ENCODE results near the gene OXER1.

OXER1 gene

GRCh38 chr2:42762823-42763804, 821 bp downstream of the OXER1 start:
- Histone ChIP-seq H3K79me2 (no peaks in the 10 kb centered on the region), H3K4me2 (ENCODE audit: low read length) (no peak overlapping the region), H3K36me3 (ENCODE audit: control insufficient read depth, insufficient read depth, low read length) (no peaks in the 10 kb centered on the region), H3K9me3 (ENCODE audit: control insufficient read depth, low read length) (no peaks in the 10 kb centered on the region), H2AFZ (no peak overlapping the region), H3K4me1 (no peaks in the 10 kb centered on the region), H3K9ac (no peak overlapping the region), H3K27ac (no peak overlapping the region), H3K27me3 (ENCODE audit: control insufficient read depth, insufficient read depth, low read length) (no peaks in the 10 kb centered on the region), H3K4me3 (ENCODE audit: low read depth, low read length) (no peak overlapping the region)
- no peak for TF ChIP-seq CTCF (IDR thresholded peaks at IDR 0.05)

GRCh38 chr2:42762155-42762554, 1.8 kb downstream of the OXER1 start:
- Histone ChIP-seq H3K9me3 (ENCODE audit: control insufficient read depth, low read length) (no peaks in the 10 kb centered on the region), H3K27me3 (ENCODE audit: control insufficient read depth, insufficient read depth, low read length) (no peaks in the 10 kb centered on the region), H3K36me3 (ENCODE audit: control insufficient read depth, insufficient read depth, low read length) (no peaks in the 10 kb centered on the region), H3K4me1 (no peaks in the 10 kb centered on the region), H3K4me3 (ENCODE audit: low read depth, low read length) (no peak overlapping the region), H3K27ac (no peak overlapping the region), H2AFZ (no peak overlapping the region), H3K79me2 (no peaks in the 10 kb centered on the region), H3K4me2 (ENCODE audit: low read length) (no peak overlapping the region), H3K9ac (no peak overlapping the region)
- TF ChIP-seq CTCF (IDR thresholded peaks at IDR 0.05): no peak

- no peaks in the 10 kb centered on the region for H3K4me1 ChIP-seq
- H2AFZ ChIP-seq: no peak overlapping the region
- no peak overlapping the region for H3K4me2 ChIP-seq (ENCODE audit: low read length)
- H3K79me2 ChIP-seq: no peaks in the 10 kb centered on the region
- no peak for TF ChIP-seq CTCF (IDR thresholded peaks at IDR 0.05)
- no peaks in the 10 kb centered on the region for H3K9me3 ChIP-seq (ENCODE audit: control insufficient read depth, low read length)
- no peak overlapping the region for H3K27ac ChIP-seq
- H3K27me3 ChIP-seq (ENCODE audit: control insufficient read depth, insufficient read depth, low read length): no peaks in the 10 kb centered on the region
- H3K9ac ChIP-seq: no peak overlapping the region
- no peak overlapping the region for H3K4me3 ChIP-seq (ENCODE audit: low read depth, low read length)
- H3K36me3 ChIP-seq (ENCODE audit: control insufficient read depth, insufficient read depth, low read length): no peaks in the 10 kb centered on the region
Observed at GRCh38 chr2:42761554-42761953, 2.4 kb downstream of the OXER1 start.

GRCh38 chr2:42758751-42759150, 5.2 kb downstream of the OXER1 start:
- Histone ChIP-seq H3K9me3 (ENCODE audit: control insufficient read depth, low read length) (no peaks in the 10 kb centered on the region), H3K9ac (no peak overlapping the region), H3K4me1 (no peaks in the 10 kb centered on the region), H3K4me2 (ENCODE audit: low read length) (no peak overlapping the region), H2AFZ (no peak overlapping the region), H3K27me3 (ENCODE audit: control insufficient read depth, insufficient read depth, low read length) (no peaks in the 10 kb centered on the region), H3K36me3 (ENCODE audit: control insufficient read depth, insufficient read depth, low read length) (no peaks in the 10 kb centered on the region), H3K79me2 (no peaks in the 10 kb centered on the region), H3K4me3 (ENCODE audit: low read depth, low read length) (no peak overlapping the region), H3K27ac (no peak overlapping the region)
- no peak for TF ChIP-seq CTCF (IDR thresholded peaks at IDR 0.05)
